ENCODE data around the gene FAIM2.

FAIM2 gene

GRCh38 chr12:49941556-49942511, 38.1 kb upstream of the FAIM2 start:
- in situ Hi-C loops (cut with HindIII; ENCODE audit: low sequenced_read_pairs) = loop anchor here (5.0 kb wide), 1 partner anchor 50 kb away; no protein-coding TSS in a partner anchor

GRCh38 chr12:49939707-49940106, 36.0 kb upstream of the FAIM2 start:
- in situ Hi-C loops (cut with HindIII; ENCODE audit: low sequenced_read_pairs) = loop anchor here (5.0 kb wide), 1 partner anchor 47 kb away; no protein-coding TSS in a partner anchor

GRCh38 chr12:49939307-49939706, 35.6 kb upstream of the FAIM2 start:
- in situ Hi-C loops (cut with HindIII; ENCODE audit: low sequenced_read_pairs) = no loop called here

GRCh38 chr12:49937639-49938300, 34.1 kb upstream of the FAIM2 start:
- in situ Hi-C loops (cut with HindIII; ENCODE audit: low sequenced_read_pairs) = no loop called here

- in situ Hi-C loops (cut with HindIII; ENCODE audit: low sequenced_read_pairs) = no loop called here
Observed at GRCh38 chr12:49936925-49937324, 33.2 kb upstream of the FAIM2 start.

GRCh38 chr12:49934505-49934904, 30.8 kb upstream of the FAIM2 start:
- in situ Hi-C loops (cut with HindIII; ENCODE audit: low sequenced_read_pairs) = no loop called here

- in situ Hi-C loops (cut with HindIII; ENCODE audit: low sequenced_read_pairs) = no loop called here
Observed at GRCh38 chr12:49933796-49934195, 30.1 kb upstream of the FAIM2 start.

GRCh38 chr12:49932533-49933130, 28.9 kb upstream of the FAIM2 start:
- in situ Hi-C loops (cut with HindIII; ENCODE audit: low sequenced_read_pairs) = no loop called here

GRCh38 chr12:49932023-49932422, 28.3 kb upstream of the FAIM2 start:
- in situ Hi-C loops (cut with HindIII; ENCODE audit: low sequenced_read_pairs) = no loop called here

- in situ Hi-C loops (cut with HindIII; ENCODE audit: low sequenced_read_pairs) = no loop called here
Observed at GRCh38 chr12:49930515-49931288, 27.0 kb upstream of the FAIM2 start.

GRCh38 chr12:49929581-49929980, 25.9 kb upstream of the FAIM2 start:
- in situ Hi-C loops (cut with HindIII; ENCODE audit: low sequenced_read_pairs) = no loop called here

GRCh38 chr12:49928471-49928870, 24.8 kb upstream of the FAIM2 start:
- in situ Hi-C loops (cut with HindIII; ENCODE audit: low sequenced_read_pairs) = no loop called here

GRCh38 chr12:49925433-49926204, 21.9 kb upstream of the FAIM2 start:
- in situ Hi-C loops (cut with HindIII; ENCODE audit: low sequenced_read_pairs) = no loop called here

GRCh38 chr12:49924628-49925246, 21.0 kb upstream of the FAIM2 start:
- in situ Hi-C loops (cut with HindIII; ENCODE audit: low sequenced_read_pairs) = no loop called here

GRCh38 chr12:49923880-49924556, 20.3 kb upstream of the FAIM2 start:
- in situ Hi-C loops (cut with HindIII; ENCODE audit: low sequenced_read_pairs) = no loop called here

GRCh38 chr12:49923035-49923644, 19.4 kb upstream of the FAIM2 start:
- in situ Hi-C loops (cut with HindIII; ENCODE audit: low sequenced_read_pairs) = no loop called here

GRCh38 chr12:49922349-49923034, 18.8 kb upstream of the FAIM2 start:
- in situ Hi-C loops (cut with HindIII; ENCODE audit: low sequenced_read_pairs) = no loop called here

- in situ Hi-C loops (cut with HindIII; ENCODE audit: low sequenced_read_pairs) = no loop called here
Observed at GRCh38 chr12:49921936-49922335, 18.2 kb upstream of the FAIM2 start.

Data from DLD1 (cell line).